GM19372 (cell line): ENCODE measurements around the gene LIM2.
"Not testable (repeated sequence)": the region's sequence is repeated elsewhere in the genome, so short reads cannot be mapped to it uniquely, and the experiment has no call there.

Experiments used
- ATAC-seq: cut with Tn5 transposase; IDR thresholded peaks from one replicate; pipeline ENCODE4 v1.9.1; 2021; ENCODE audit warnings: mild to moderate bottlenecking, low read depth, moderate library complexity; ENCODE audit not compliant: unreplicated experiment

The LIM2 gene

GRCh38 chr19:51397453-51397852 lies 9.7 kb upstream of the LIM2 start:
- not testable (repeated sequence) for ATAC-seq

GRCh38 chr19:51396175-51396574 lies 8.4 kb upstream of the LIM2 start:
- ATAC-seq, result no peak

GRCh38 chr19:51394050-51394836 lies 6.5 kb upstream of the LIM2 start:
- ATAC-seq, result peak; percentile 88

GRCh38 chr19:51392701-51393100 lies 4.9 kb upstream of the LIM2 start:
- ATAC-seq, result no peak

GRCh38 chr19:51391073-51391611 lies 3.4 kb upstream of the LIM2 start:
- no peak for ATAC-seq

GRCh38 chr19:51389143-51389542 lies 1.4 kb upstream of the LIM2 start:
- no peak for ATAC-seq

- no peak for ATAC-seq
These were observed 773 bp downstream of the LIM2 start for GRCh38 chr19:51386882-51387520.

- ATAC-seq, result no peak
These were observed 5.8 kb downstream of the LIM2 start for GRCh38 chr19:51382004-51382403.

- no peak for ATAC-seq
These were observed 7.4 kb downstream of the LIM2 start for GRCh38 chr19:51380379-51380778.

GRCh38 chr19:51377422-51377821 lies 10.4 kb downstream of the LIM2 start:
- no peak for ATAC-seq

- ATAC-seq, result no peak
These were observed 12.1 kb downstream of the LIM2 start for GRCh38 chr19:51375504-51376221.

- ATAC-seq, result no peak
These were observed 14.9 kb downstream of the LIM2 start, which contains the start of gene NKG7 for GRCh38 chr19:51372649-51373504. Gene NKG7 (minus strand): TSS chr19:51372654. CDS start chr19:51372535, 119 bp downstream.

GRCh38 chr19:51372021-51372648 lies 15.6 kb downstream of the LIM2 start:
- no peak for ATAC-seq

- no peak for ATAC-seq
These were observed 16.5 kb downstream of the LIM2 start for GRCh38 chr19:51371186-51371690.

GRCh38 chr19:51370230-51370629 lies 17.5 kb downstream of the LIM2 start:
- no peak for ATAC-seq

- ATAC-seq, result no peak
These were observed 19.1 kb downstream of the LIM2 start, which contains the start of gene CLDND2 for GRCh38 chr19:51368366-51369282. Gene CLDND2 (minus strand): TSS chr19:51369003. CDS start chr19:51368577, 426 bp downstream.

GRCh38 chr19:51367565-51368365 lies 20.0 kb downstream of the LIM2 start:
- ATAC-seq, result peak; percentile 73

- no peak for ATAC-seq
These were observed 20.6 kb downstream of the LIM2 start for GRCh38 chr19:51367255-51367564.
